Measurements from ENCODE around the gene RHBDL3. TPM values are rescaled to one million over a fixed set of nuclear protein-coding genes. Genes with fewer than 3 reads are reported as not detected.

RHBDL3 gene
- total and polyA plus RNA-seq, 9 donors, result 1.1 to 2.4 (median 1.5) TPM

- peak overlapping the region; percentile 52 for H3K4me3 ChIP-seq (ENCODE audit: low read length)
- under 1% methylated on average over 55 of the region's 55 CpGs for WGBS (ENCODE audit: insufficient coverage)
- no peaks in the 10 kb centered on the region for H3K9me3 ChIP-seq (replicated peaks; ENCODE audit: control insufficient read depth, low read depth, low read length)
- DNase-seq, result no peak
- H3K4me1 ChIP-seq (ENCODE audit: control insufficient read depth, insufficient read depth, low read length), result peaks cover 21% of the 10 kb centered on the region
- no peaks in the 10 kb centered on the region for H3K36me3 ChIP-seq (ENCODE audit: control insufficient read depth, insufficient read depth, low read length)
- H3K27me3 ChIP-seq (ENCODE audit: control insufficient read depth, insufficient read depth, low read length), result peaks cover 74% of the 10 kb centered on the region
- H3K27ac ChIP-seq (ENCODE audit: low read length), result no peak overlapping the region
Observed at GRCh38 chr17:32266051-32266388, 388 bp downstream of the RHBDL3 start.

GRCh38 chr17:32266389-32267301 is 1.0 kb downstream of the RHBDL3 start:
- H3K27ac ChIP-seq (ENCODE audit: low read length), result no peak overlapping the region
- no peaks in the 10 kb centered on the region for H3K36me3 ChIP-seq (ENCODE audit: control insufficient read depth, insufficient read depth, low read length)
- peaks cover 70% of the 10 kb centered on the region for H3K27me3 ChIP-seq (ENCODE audit: control insufficient read depth, insufficient read depth, low read length)
- H3K4me3 ChIP-seq (ENCODE audit: low read length), result peak overlapping the region; percentile 52
- DNase-seq, result peak; percentile 22
- no peaks in the 10 kb centered on the region for H3K9me3 ChIP-seq (replicated peaks; ENCODE audit: control insufficient read depth, low read depth, low read length)
- peaks cover 19% of the 10 kb centered on the region for H3K4me1 ChIP-seq (ENCODE audit: control insufficient read depth, insufficient read depth, low read length)
- WGBS (ENCODE audit: insufficient coverage), result under 1% methylated on average over 71 of the region's 78 CpGs

- Histone ChIP-seq H3K4me1 (ENCODE audit: control insufficient read depth, insufficient read depth, low read length) (peaks cover 17% of the 10 kb centered on the region), H3K27ac (ENCODE audit: low read length) (no peak overlapping the region), H3K36me3 (ENCODE audit: control insufficient read depth, insufficient read depth, low read length) (no peaks in the 10 kb centered on the region), H3K4me3 (ENCODE audit: low read length) (no peak overlapping the region), H3K27me3 (ENCODE audit: control insufficient read depth, insufficient read depth, low read length) (peaks cover 63% of the 10 kb centered on the region), H3K9me3 (replicated peaks; ENCODE audit: control insufficient read depth, low read depth, low read length) (no peaks in the 10 kb centered on the region)
- WGBS (ENCODE audit: insufficient coverage), result no CpG with 5 or more reads among the region's 10 CpGs
- no peak for DNase-seq
Observed at GRCh38 chr17:32267690-32268205, 2.1 kb downstream of the RHBDL3 start.

GRCh38 chr17:32268734-32269288 is 3.2 kb downstream of the RHBDL3 start:
- Histone ChIP-seq H3K27me3 (ENCODE audit: control insufficient read depth, insufficient read depth, low read length) (peaks cover 53% of the 10 kb centered on the region), H3K4me3 (ENCODE audit: low read length) (no peak overlapping the region), H3K27ac (ENCODE audit: low read length) (no peak overlapping the region), H3K4me1 (ENCODE audit: control insufficient read depth, insufficient read depth, low read length) (peaks cover 17% of the 10 kb centered on the region), H3K9me3 (replicated peaks; ENCODE audit: control insufficient read depth, low read depth, low read length) (no peaks in the 10 kb centered on the region), H3K36me3 (ENCODE audit: control insufficient read depth, insufficient read depth, low read length) (no peaks in the 10 kb centered on the region)
- DNase-seq, result no peak
- 68% methylated on average over 4 of the region's 7 CpGs for WGBS (ENCODE audit: insufficient coverage)

GRCh38 chr17:32269377-32269776 is 3.7 kb downstream of the RHBDL3 start:
- H3K4me1 ChIP-seq (ENCODE audit: control insufficient read depth, insufficient read depth, low read length), result peaks cover 17% of the 10 kb centered on the region
- H3K9me3 ChIP-seq (replicated peaks; ENCODE audit: control insufficient read depth, low read depth, low read length), result no peaks in the 10 kb centered on the region
- H3K27ac ChIP-seq (ENCODE audit: low read length), result no peak overlapping the region
- WGBS (ENCODE audit: insufficient coverage), result 70% methylated on average over 9 of the region's 11 CpGs
- no peaks in the 10 kb centered on the region for H3K36me3 ChIP-seq (ENCODE audit: control insufficient read depth, insufficient read depth, low read length)
- H3K4me3 ChIP-seq (ENCODE audit: low read length), result no peak overlapping the region
- DNase-seq, result no peak
- peaks cover 48% of the 10 kb centered on the region for H3K27me3 ChIP-seq (ENCODE audit: control insufficient read depth, insufficient read depth, low read length)

GRCh38 chr17:32271844-32272243 is 6.2 kb downstream of the RHBDL3 start:
- Histone ChIP-seq H3K27me3 (ENCODE audit: control insufficient read depth, insufficient read depth, low read length) (peaks cover 31% of the 10 kb centered on the region), H3K4me1 (ENCODE audit: control insufficient read depth, insufficient read depth, low read length) (peaks cover 20% of the 10 kb centered on the region), H3K36me3 (ENCODE audit: control insufficient read depth, insufficient read depth, low read length) (no peaks in the 10 kb centered on the region), H3K4me3 (ENCODE audit: low read length) (no peak overlapping the region), H3K9me3 (replicated peaks; ENCODE audit: control insufficient read depth, low read depth, low read length) (no peaks in the 10 kb centered on the region), H3K27ac (ENCODE audit: low read length) (no peak overlapping the region)
- WGBS (ENCODE audit: insufficient coverage), result 78% methylated on average over 1 of the region's 8 CpGs
- DNase-seq, result no peak

GRCh38 chr17:32274101-32274500 is 8.5 kb downstream of the RHBDL3 start:
- no peak for DNase-seq
- WGBS (ENCODE audit: insufficient coverage), result 60% methylated on average over 2 of the region's 5 CpGs
- Histone ChIP-seq H3K9me3 (replicated peaks; ENCODE audit: control insufficient read depth, low read depth, low read length) (no peaks in the 10 kb centered on the region), H3K4me3 (ENCODE audit: low read length) (no peak overlapping the region), H3K27me3 (ENCODE audit: control insufficient read depth, insufficient read depth, low read length) (peaks cover 9% of the 10 kb centered on the region), H3K27ac (ENCODE audit: low read length) (no peak overlapping the region), H3K4me1 (ENCODE audit: control insufficient read depth, insufficient read depth, low read length) (peaks cover 21% of the 10 kb centered on the region), H3K36me3 (ENCODE audit: control insufficient read depth, insufficient read depth, low read length) (no peaks in the 10 kb centered on the region)

- Histone ChIP-seq H3K4me3 (ENCODE audit: low read length) (no peak overlapping the region), H3K4me1 (ENCODE audit: control insufficient read depth, insufficient read depth, low read length) (peaks cover 21% of the 10 kb centered on the region), H3K27me3 (ENCODE audit: control insufficient read depth, insufficient read depth, low read length) (peaks cover 4% of the 10 kb centered on the region), H3K9me3 (replicated peaks; ENCODE audit: control insufficient read depth, low read depth, low read length) (no peaks in the 10 kb centered on the region), H3K36me3 (ENCODE audit: control insufficient read depth, insufficient read depth, low read length) (no peaks in the 10 kb centered on the region), H3K27ac (ENCODE audit: low read length) (no peak overlapping the region)
- no peak for DNase-seq
- WGBS (ENCODE audit: insufficient coverage), result 74% methylated on average over 4 of the region's 6 CpGs
Observed at GRCh38 chr17:32274643-32275042, 9.0 kb downstream of the RHBDL3 start.

- peak; percentile 43 for DNase-seq
- no peak overlapping the region for H3K4me3 ChIP-seq (ENCODE audit: low read length)
- no peaks in the 10 kb centered on the region for H3K36me3 ChIP-seq (ENCODE audit: control insufficient read depth, insufficient read depth, low read length)
- 26% methylated on average over 9 of the region's 19 CpGs for WGBS (ENCODE audit: insufficient coverage)
- peaks cover 4% of the 10 kb centered on the region for H3K27me3 ChIP-seq (ENCODE audit: control insufficient read depth, insufficient read depth, low read length)
- peaks cover 27% of the 10 kb centered on the region for H3K4me1 ChIP-seq (ENCODE audit: control insufficient read depth, insufficient read depth, low read length)
- H3K27ac ChIP-seq (ENCODE audit: low read length), result no peak overlapping the region
- H3K9me3 ChIP-seq (replicated peaks; ENCODE audit: control insufficient read depth, low read depth, low read length), result no peaks in the 10 kb centered on the region
Observed at GRCh38 chr17:32275060-32276042, 9.7 kb downstream of the RHBDL3 start.
